Measurements from ENCODE around the gene RAET1G.
A peak's percentile ranks its signal among the peaks of the same experiment; 100 is the strongest.
"Not testable (repeated sequence)": the region's sequence is repeated elsewhere in the genome, so short reads cannot be mapped to it uniquely, and the experiment has no call there.

The RAET1G gene, protein sequence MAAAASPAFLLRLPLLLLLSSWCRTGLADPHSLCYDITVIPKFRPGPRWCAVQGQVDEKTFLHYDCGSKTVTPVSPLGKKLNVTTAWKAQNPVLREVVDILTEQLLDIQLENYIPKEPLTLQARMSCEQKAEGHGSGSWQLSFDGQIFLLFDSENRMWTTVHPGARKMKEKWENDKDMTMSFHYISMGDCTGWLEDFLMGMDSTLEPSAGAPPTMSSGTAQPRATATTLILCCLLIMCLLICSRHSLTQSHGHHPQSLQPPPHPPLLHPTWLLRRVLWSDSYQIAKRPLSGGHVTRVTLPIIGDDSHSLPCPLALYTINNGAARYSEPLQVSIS

DNA sequence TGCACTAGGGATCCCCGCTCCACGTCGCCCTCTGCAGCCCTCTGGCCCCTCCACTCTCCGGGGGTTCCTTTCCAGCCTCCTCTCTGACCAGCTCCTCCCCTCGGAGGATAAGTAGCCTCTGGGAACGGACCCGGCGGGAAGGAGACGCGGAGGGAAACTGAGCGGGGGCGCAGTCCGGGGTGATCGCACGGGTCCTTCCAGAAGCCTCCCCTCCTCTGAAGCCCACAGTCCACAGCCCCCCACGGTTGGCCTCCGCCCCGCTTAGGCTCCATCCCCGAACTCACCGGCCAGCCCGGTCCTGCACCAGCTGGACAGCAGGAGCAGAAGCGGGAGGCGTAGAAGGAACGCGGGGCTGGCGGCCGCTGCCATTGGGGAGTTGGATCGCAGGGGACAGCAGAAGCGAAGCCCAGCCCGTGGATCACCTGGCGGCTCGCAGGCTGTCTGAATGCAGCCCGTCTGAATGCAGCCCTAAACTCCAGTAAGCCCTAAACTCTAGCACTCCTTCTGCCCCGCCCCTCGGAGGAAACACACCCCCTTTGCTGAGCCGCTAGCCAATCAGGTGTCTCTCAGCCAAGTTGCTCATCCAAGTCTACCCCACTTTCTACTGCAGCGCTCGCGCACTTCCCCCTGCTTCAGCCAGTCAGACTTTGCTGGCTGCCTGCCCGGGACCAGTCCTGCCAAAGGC is at the start of gene RAET1G:
TSS of gene RAET1G (minus strand) at position 480 of the 685 bp plus-strand sequence. CDS start at position 369, 111 bp downstream.
- DNase-seq: peak; percentile 83

DNA sequence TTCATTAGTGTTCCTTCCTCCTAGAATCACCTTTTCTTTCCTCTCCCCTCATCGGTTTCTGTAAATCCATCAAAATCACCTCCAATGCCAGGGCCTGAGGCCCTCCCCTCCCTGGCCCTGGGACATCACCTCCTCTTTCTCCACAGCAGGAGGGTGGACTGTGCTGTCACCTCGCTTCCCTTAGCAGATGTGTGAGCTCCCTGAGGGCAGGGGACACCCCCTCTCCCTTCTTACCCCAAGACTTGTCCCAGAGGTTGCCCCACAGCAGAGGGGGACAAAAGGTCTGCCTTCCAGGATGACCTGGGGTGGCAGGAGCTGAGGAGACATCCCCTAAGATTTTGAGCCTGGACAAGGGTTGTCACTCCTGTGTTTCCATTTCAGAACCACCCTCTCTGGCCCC is 46.7 kb upstream of the RAET1G start:
- no peak for DNase-seq

DNA sequence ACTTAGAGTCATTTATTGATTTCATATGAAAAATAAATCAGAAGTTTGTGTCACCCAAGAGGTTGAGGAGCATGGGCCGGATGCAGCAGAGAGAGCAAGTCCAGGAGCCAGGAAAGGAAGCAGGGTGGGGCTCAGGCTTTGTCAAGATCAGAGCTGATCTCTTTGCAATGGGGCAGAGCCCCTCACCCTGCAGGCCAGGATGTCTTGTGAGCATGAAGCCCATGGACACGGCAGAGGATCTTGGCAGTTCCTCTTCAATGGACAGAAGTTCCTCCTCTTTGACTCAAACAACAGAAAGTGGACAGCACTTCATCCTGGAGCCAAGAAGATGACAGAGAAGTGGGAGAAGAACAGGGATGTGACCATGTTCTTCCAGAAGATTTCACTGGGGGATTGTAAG is 46.0 kb upstream of the RAET1G start:
- DNase-seq: peak in 1 of 2 donors; percentile 14

DNA sequence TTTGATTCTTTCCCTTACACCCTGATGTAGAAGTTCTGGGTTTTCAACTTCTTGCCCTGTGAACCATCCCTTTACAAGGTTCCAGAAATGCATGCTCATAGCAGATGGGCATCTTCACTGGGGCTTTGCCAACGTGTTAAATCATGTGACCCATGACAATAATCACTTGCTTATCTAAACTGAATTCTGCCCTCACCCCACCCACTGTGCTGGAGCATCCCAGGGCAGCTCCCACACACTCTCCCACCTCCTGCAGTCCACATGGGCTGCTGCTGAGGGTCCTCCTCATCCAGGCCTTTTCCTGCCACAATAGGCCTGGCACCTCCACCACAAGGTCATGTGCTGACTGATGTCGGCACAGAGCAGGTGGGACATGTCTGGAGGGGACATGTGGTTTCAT is 45.1 kb upstream of the RAET1G start:
- not testable (repeated sequence) for DNase-seq

DNA sequence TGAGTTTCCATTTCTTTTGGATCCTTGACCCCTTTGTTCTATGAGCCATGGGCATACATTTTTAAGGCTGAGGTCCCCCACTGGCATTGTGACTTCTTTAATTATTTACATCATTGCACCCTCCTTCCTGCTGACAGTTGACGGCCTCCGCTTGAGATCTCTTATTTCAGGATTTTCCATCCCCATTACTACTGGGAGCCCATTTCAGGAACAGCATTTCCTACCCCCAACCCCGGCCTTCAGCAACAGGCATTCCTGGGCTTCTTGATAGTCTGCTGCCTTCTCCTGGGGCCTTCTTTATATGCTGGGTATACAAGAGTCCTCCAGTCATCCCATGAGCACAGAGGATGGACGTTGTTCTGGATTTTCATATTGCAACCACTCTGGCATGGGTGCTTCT is 44.7 kb upstream of the RAET1G start:
- peak in 1 of 2 donors; percentile 14 for DNase-seq

DNA sequence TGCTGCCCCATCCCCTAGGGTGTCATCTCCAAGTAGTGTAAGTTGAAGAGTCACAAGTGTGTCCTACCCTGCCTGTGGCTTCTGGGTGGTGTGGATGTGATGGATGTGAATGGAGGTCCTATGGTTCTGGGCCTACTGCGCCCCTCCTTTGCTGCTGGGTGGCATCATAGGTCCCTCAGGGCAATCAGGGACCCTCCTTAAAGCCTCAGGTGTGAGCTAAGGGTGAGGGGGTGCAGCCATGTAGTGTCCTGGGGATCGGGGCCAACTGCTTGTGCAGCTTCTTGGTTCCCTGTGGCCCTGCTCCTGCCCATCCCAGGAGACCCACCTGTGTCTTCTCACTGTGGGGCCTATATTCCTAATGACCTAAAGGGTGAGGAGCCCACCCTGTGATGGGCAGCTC is 43.4 kb upstream of the RAET1G start:
- DNase-seq: not testable (repeated sequence)

DNA sequence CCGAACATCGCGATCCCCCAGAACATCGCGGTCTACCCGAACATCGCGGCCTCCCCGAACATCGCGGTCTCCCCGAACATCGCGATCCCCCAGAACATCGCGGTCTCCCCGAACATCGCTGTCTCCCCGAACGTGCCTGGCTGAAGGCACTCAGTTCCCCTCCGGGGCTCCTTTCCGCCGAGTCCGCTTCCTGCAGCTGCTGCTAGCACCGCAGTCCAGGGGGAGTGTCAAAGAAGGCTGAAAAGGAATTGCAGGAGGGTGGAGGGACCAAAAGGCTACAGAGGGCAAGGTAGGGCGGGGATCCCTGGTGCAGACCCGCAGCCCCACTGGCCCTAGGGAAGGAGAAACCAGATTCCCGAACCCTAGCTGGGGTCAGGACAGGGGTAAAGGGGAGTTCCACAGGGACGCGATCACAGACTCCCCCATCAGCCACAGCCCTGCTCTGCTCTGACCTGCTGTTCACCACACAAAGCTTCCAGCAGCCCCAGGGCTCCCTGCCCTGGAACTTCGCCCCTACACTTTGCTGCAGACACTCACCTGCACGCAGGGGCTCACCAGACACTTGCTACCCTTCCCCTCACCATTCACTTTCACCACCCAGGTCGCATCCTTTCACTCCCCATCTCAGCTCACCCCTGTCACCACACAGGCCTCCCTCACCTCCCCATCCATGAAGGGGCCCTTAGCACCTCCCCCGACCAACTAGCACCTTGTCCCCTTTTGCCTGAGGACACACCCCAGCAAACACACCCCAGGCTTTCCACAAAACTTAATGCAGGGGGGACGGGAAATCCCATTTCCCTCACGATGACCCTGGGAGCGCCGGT is 42.5 kb upstream of the RAET1G start:
- DNase-seq: peak; percentile 33 to 39

DNA sequence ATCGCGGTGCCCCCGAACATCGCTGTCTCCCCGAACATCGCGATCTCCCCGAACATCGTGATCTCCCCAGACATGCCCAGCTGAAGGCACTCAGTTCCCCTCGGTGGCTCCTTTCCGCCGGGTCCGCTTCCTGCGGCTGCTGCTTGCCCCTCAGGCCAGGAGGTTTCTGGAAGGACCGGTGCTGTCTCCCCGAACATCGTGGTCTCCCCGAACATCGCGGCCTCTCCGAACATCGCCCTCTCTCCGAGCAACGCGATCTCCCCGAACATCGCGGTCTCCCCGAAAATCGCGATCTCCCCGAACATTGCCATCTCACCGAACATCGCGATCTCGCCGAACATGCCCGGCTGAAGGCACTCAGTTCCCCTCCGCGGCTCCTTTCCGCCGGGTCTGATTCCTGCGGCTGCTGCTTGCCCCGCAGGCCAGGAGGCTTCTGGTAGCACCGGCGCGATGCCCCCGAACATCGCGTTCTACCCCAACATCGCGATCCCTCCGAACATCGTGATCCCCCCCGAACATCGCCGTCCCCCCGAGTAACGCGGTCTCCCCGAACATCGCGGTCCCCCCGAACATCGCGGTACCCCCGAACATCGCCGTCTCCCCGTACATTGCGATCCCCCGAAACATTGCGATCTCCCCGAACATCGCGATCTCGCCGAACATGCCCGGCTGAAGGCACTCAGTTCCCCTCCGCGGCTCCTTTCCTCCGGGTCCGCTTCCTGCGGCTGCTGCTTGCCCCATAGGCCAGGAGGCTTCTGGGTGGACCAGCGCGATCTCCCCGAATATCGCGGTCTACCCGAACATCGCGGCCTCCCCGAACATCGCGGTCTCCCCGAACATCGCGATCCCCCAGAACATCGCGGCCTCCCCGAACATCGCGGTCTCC is 41.6 kb upstream of the RAET1G start:
- peak in 1 of 2 donors; percentile 32 for DNase-seq

DNA sequence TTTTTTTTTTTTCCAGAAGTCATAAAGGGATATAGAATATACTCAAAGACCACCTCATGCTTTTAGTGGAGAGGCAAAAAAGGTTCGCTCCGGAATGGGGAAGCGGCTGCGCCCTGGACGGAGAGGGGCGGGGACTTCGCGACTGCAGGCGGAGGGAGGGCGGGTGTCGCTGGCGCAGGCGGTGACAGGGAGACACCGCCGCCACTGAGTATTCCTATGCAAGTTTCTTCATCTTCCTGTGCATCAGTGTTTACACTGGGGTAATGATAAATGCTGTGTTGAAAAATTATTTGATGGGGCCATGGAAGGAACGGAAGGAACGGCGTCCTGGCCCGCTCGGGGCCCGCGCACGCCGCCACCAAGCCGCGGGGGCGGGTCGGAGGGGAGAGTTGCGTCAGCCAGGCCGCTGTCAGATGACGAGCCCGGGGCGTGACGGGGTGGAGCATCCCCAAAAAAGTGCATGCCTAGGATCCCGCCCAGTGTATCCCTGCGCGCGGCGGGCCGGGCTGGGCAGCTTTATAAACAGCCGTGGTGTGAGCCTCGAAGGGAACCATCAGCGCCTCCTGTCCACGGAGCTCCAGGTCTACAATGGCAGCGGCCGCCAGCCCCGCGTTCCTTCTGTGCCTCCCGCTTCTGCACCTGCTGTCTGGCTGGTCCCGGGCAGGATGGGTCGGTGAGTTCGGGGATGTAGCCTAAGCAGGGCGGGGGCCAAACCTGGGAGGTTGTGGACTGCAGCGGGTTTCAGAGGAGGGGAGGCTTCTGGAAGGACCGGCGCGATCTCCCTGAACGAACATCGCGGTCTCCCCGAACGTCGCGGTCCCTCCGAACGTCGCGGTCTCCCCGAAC is 40.8 kb upstream of the RAET1G start, which contains the start of gene ULBP1:
TSS of gene ULBP1 (plus strand) at position 482 of the 846 bp plus-strand sequence. CDS start at position 589, 107 bp downstream.
- peak; percentile 84 to 90 for DNase-seq

DNA sequence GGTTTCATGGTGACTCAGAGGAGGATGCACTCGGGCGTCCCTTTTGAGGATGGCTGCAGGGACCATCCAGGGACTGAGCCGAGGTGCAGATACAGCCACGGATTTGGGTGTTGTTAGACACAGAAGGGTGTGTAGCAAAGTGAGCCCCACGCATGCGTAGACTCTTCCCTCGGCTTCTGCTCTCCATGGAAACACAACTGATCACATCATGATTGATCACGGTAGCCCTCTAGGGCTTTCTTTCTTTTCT is 40.2 kb upstream of the RAET1G start:
- peak in 1 of 2 donors; percentile 63 for DNase-seq

DNA sequence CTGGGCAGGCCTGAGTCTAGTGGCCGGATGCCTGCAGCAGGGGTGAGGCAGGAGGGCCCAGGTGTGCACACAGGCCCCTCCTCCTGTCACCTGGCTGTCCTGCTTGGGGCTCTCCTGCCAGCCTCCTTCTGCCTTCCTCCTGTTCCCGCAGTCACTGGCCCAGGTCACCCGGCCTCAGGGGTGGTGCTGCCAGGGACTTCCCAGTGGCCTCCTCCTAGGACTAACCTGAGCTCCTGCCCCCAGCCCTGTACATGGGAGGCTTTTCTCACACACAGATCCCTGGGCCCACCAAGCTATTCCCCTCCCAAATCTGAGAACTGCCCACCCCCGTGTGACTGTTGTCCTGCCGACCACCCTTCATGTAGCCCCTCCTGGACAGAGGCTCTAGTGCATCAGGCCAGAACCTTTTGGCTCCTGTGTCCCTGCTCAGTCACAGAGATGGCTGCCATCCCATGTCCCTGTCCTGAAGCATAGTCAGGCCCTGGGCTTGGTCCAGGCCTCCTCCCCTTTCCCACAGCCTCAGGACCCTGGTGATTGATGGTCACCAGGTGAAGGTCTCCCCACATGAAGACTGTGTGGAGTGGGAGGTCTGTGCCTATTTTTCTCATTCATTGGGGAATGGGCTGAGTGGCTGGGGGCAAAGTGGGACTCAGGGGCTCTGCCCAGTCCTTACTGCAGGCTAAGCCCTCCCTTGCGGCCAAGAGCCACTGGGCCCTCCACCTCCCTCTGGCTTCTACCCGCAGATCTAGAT is 39.7 kb upstream of the RAET1G start:
- peak in 1 of 2 donors; percentile 17 for DNase-seq

DNA sequence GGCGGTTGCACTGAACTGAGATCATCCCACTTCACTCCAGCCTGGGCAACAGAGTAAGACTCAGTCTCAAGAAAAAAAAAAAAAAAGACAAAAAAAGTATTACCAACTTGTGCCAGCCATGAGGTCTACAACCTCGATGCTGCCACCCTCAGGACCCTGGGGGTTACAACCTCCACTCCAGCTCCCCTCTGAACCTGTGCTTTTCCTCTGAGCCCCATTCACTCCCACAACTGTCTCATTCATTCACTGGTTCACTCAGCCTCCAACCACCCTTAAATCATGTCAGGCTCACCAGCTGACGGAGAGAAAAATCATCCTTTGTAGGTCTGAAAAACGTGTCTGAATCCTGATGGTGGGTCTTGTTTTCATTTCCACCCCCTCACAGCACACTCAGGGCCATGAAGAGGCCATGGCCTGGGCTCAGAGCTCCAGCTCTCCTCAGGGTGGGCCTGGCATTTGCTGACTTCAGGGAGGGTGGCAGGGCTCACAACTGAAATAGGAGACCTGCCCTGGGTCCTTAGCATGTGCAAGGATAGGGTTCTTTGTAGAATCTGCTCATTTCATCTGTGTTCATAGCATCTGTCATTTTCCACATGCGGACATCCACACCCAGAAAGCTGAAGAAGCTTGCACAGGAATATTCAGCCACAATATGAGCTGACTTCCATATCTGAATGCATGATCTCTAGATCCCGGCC is 39.0 kb upstream of the RAET1G start:
- DNase-seq: peak in 1 of 2 donors; percentile 38

DNA sequence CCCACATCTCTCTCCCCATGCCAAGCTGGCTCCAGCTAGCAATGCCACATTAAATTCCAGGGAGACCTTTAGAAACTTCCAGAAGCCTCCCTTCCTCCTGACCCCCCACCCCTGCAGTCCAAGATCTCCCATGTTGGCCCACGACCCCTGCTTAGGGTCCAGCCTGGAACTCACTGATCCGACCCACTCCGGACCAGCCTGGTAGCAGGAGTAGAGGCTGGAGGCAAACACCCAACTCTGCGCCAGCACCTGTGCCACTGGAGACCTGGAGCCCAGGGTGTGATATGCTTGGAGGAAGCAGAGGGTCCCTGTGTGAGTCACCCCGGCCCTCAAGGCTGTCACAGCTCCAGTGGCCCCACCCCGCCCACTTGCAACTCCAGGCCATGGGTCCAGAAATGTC is 37.6 kb upstream of the RAET1G start:
- no peak for DNase-seq

DNA sequence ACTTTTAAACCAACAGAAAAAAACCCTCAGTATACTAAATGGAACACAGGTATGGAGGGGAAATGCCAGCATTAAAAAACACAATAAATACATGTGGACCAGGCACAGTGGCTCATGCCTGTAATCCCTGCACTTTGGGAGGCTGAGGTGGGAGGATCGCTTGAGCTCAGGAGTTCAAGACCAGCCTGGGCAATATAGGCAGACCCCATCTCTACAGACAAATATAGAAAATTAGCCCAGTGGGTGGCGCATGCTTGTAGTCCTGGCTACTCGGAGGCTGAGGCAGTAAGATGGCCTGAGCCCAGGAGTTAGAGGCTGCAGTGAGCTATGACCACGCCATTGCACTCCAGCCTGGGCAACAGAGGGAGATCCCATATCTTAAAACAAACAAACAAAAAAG is 36.9 kb upstream of the RAET1G start:
- not testable (repeated sequence) for DNase-seq

DNA sequence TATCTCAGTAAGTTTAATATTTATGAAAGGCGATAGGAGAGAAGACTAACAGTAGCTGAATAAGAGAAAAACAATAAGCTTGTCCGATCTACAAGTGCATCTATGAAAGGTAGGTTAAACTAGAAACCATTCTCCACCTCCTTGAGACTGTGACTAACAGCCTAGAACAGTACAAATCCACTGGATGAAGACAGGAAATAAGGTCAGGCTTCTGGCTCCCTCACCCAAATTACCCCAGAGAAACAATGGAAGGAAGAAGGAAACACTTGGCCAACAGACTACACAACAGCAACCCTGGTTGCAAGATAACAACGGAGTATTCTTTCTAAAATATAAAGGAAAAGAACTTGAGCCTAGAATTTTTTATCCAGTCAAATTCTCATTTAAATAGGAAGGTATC is 35.2 kb upstream of the RAET1G start:
- DNase-seq: not testable (repeated sequence)

DNA sequence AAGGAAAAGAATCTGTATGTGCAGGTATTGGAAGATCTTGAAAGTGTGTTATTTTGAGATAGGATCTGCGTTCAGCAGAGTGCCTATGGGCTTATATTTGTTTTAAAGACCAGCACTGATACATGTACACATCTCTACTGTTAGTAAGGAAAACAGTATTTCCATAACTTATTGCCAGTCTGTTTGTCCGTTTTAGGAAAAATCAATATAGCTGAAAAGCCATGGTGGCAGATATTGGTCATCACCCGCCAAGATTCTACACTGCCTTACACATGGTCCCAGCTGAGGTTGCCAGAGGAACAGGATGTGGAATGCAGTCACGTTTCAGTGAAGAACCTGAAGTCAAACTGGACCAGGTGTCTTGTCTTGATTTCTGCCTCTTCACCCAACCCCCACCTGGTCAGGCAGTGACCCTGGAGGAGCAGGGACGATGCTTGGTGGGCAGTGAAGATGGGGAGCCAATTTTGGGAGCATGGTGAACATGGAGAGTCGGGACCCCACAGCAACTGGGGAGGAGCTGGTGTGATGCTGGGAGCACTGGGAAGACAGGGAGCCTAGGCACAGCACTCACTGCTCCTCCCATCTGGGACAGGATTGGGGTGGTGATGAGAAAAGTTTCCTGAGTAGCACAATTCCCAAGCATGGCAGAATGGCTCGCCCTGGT is 32.9 kb upstream of the RAET1G start:
- DNase-seq: not testable (repeated sequence)

DNA sequence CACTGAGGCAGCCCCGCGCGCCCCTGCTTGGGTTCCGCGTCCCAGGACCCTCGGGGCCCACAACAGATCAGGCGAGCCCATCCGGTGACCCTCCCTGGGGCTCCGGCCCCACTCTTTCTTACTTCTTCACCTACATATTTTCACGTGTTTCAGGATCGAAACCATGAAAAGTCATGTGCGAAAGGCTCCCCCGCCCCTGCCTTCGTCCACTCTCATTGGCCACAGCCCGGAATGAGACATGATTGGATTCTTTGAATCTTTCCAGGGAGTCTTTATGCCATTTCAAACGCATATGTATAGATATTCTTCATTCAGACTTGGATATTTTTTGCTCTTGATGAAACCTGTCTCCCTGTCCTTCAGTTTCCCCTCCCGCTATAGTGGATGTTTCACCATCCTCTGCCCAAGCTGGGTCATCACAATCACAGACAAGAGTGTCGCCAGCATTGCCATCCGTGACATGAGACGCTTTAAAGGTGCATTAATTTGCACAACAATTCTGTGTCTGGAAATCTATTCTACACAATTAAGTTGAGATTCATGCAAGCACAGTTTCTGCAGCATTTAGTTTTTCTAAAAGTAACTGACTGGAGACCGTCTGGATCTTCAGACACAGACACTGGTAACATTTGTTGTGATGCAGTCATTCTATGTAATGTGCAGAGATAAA is 32.2 kb upstream of the RAET1G start:
- not testable (repeated sequence) for DNase-seq

DNA sequence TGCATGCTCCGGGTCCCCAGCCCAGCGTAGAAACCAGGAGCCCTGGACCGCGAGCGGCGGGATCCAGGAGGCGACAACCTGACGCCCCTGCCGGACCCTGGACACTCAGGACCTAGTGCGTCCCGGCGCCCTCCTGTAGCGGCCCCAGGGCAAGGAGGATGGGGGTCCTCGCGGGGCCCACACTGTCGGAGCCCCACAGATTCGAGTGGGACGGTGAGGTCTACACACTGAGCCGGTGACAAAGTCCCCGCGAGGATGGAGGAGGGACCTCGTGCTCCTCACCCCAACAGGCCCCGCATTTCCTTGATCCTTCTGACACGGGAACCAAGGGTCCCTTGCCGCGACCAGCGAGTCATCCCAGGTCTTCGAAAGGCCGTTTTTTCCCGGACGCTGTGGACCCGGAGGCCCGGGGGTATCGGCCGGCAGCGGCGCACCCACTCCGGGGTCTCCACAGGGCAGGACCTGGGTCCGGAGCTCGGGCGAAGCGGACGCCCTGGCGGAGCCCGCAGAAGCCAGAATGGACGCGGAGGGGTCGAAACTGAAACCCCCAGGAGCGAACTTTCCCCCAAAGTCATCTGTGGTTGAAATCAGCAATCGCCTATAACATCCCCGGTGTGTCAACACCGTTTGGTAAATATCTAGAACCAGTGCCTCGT is 31.5 kb upstream of the RAET1G start:
- DNase-seq: not testable (repeated sequence)

Data from stimulated activated CD4-positive, alpha-beta T cell treated with anti-CD3 and anti-CD28 coated beads, Interleukin-2, amount 100 ng/mL, for 24 hours (primary cell).